Activated T-cell treated with anti-CD3 and anti-CD28 coated beads, Interleukin-2, amount 50 U/mL, for 4 hours (primary cell): ENCODE results near the gene DAP3. TPM values are rescaled to one million over a fixed set of nuclear protein-coding genes. Genes with fewer than 3 reads are reported as not detected.
A peak's percentile ranks its signal among the peaks of the same experiment; 100 is the strongest.
"Not testable (repeated sequence)": the region's sequence is repeated elsewhere in the genome, so short reads cannot be mapped to it uniquely, and the experiment has no call there.

Source experiments
- ATAC-seq, 2 donors: fragments of 200-7000 bp; cut with Tn5 transposase; one replicate each; pipeline ENCODE4 v1.10.0; 2021
- DNase-seq: peaks from one replicate; pipeline ENCODE4 v3.0.0-alpha.2; 2020
- H3K27me3 Mint-ChIP-seq: one replicate; pipeline ENCODE4 v1.8.0; 2021; ENCODE audit warnings: low read depth, mixed read lengths
- H3K36me3 Mint-ChIP-seq: one replicate; pipeline ENCODE4 v1.8.0; 2022; ENCODE audit warnings: mixed read lengths; ENCODE audit not compliant: insufficient read depth
- H3K4me1 Mint-ChIP-seq: one replicate; pipeline ENCODE4 v1.8.0; 2021; ENCODE audit warnings: low read depth, mixed read lengths
- H3K4me3 Mint-ChIP-seq: one replicate; pipeline ENCODE4 v1.8.0; 2021; ENCODE audit warnings: mild to moderate bottlenecking, moderate library complexity, mixed read lengths
- H3K9me3 Mint-ChIP-seq: one replicate; pipeline ENCODE4 v1.8.0; 2021; ENCODE audit warnings: mixed read lengths
- total RNA-seq, 3 donors: library from RNA; stranded (reverse); gene quantifications; one replicate each; pipeline ENCODE4 v1.2.1, GENCODE V29; 2021

The DAP3 gene
- total RNA-seq: 100 to 1,000 TPM; 194 to 197 (median 196) TPM

DNA sequence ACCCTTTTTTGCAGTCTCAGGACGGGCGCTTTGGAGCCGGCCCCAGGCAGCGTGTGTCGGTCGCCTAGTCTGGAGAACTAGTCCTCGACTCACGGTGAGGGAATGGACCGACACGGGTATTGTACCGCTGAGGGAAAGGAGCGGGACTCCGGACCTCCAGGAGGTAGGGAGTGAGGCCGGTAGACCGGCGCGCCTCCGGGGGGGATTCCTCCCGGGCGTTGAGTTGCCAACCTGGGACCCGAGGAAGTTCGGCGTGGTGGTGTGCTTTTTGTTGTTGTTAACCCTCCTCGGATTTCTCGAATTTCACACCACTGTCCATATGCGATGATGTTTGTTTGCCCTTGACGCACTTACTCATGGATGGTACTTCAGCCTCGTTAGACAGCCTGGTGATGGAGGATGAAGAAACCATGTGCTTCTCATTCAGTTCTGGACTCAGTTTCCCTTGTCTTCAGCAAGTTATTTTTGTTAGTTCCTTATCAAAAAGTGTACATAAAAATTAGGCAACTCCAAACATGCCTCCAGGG is at the start of gene DAP3:
Gene DAP3, plus strand, starts transcription at position 11 of the 527 bp plus-strand sequence. CDS start 20,689 bp downstream, outside the sequence.
- DNase-seq, H3K9me3 Mint-ChIP-seq, H3K27me3 Mint-ChIP-seq: not testable (repeated sequence)
- Mint-ChIP-seq H3K4me1 (peaks cover 69% of the 10 kb centered on the region), H3K4me3 (peak within 1 kb of the TSS; percentile 97), H3K36me3 (peaks cover 34% of the 10 kb centered on the region)
- ATAC-seq: peak in 1 of 2 donors; percentile 3

- peaks cover 11% of the 10 kb centered on the region for H3K9me3 Mint-ChIP-seq
- ATAC-seq (no peak), DNase-seq (no peak)
- no peaks in the 10 kb centered on the region for H3K27me3 Mint-ChIP-seq
- H3K4me3 Mint-ChIP-seq: no peak overlapping the region
- peaks cover 22% of the 10 kb centered on the region for H3K4me1 Mint-ChIP-seq
- peaks cover 4% of the 10 kb centered on the region for H3K36me3 Mint-ChIP-seq
Observed at GRCh38 chr1:155640367-155640766, 48.5 kb upstream of the DAP3 start.

GRCh38 chr1:155642559-155643180 is 46.2 kb upstream of the DAP3 start:
- H3K4me1 Mint-ChIP-seq, ATAC-seq, H3K27me3 Mint-ChIP-seq, H3K36me3 Mint-ChIP-seq, H3K4me3 Mint-ChIP-seq, DNase-seq: not testable (repeated sequence)
- peaks cover 11% of the 10 kb centered on the region for H3K9me3 Mint-ChIP-seq

DNA sequence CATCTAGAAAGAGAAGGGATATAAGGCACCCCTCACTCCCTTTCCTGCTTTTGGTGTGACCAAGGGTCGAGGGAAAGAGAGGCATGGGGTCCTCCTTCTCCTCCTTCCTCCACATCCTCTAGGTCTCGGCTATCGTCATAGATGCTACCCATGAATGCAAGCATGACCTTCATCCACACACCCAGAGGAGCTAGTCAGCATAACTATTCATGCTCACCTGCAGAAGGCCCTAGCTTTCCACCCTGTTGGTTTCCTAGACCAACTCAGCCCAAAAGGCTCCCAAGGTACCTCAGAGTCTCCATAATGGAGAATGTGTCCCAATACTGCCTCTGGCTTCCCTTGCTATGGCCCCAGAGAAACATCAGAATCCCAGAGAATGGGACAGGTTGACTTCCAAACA is 45.7 kb upstream of the DAP3 start:
- no peak overlapping the region for H3K4me3 Mint-ChIP-seq
- ATAC-seq: no peak
- DNase-seq: no peak
- no peaks in the 10 kb centered on the region for H3K27me3 Mint-ChIP-seq
- peaks cover 11% of the 10 kb centered on the region for H3K9me3 Mint-ChIP-seq
- peaks cover 3% of the 10 kb centered on the region for H3K36me3 Mint-ChIP-seq
- no peaks in the 10 kb centered on the region for H3K4me1 Mint-ChIP-seq

DNA sequence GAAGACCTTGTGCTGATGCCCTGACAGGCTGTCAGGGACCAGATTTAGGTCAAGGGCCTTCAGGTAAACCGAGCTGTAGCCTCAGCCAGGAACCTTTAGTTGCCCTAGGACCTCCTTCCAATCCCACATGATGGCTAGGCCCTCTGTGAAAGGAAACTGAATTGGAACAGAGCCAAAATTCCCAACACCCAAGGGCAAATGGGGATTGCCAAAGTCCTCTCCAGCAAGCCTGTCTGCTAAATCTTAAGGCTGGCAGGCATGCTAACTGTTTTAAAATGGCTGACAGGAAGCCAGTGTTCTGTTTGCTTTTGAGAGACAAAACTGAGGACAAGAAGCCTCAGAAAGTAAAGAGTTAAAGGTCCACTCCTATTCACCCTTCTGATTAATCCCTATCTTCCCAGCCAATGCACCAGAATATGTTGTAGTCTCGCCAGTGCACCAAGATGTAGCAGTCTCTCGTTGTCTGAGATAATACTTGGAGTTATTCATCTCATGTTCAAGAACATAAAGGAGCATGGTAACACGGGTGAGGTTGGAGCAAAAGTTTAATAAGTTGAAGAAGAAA is 43.8 kb upstream of the DAP3 start:
- DNase-seq (no peak), ATAC-seq (no peak)
- Mint-ChIP-seq H3K4me1 (no peaks in the 10 kb centered on the region), H3K27me3 (no peaks in the 10 kb centered on the region), H3K36me3 (peaks cover 3% of the 10 kb centered on the region), H3K4me3 (no peak overlapping the region), H3K9me3 (peaks cover 11% of the 10 kb centered on the region)

DNA sequence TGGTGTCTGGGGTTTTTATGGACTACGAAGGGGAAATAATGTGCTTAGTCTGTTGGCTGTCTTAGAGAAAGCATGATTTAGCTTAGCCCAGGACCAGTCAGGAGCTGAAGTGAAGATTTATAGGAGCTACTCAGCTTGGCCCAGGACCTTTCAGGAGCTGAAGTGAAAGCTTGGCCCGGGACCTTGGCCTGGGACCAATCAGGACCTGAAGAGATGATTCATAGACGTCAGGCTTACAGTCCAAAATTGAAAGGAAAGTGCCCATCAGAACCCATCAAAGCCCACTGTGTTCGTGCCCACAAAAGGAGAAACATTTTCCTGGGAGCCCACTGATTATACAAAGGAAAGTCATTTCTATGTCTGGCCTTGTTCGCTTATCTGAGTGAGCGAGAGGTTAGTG is 43.2 kb upstream of the DAP3 start:
- Mint-ChIP-seq H3K36me3 (peaks cover 3% of the 10 kb centered on the region), H3K27me3 (no peaks in the 10 kb centered on the region), H3K4me3 (no peak overlapping the region), H3K4me1 (no peaks in the 10 kb centered on the region), H3K9me3 (peaks cover 11% of the 10 kb centered on the region)
- ATAC-seq (no peak), DNase-seq (no peak)

DNA sequence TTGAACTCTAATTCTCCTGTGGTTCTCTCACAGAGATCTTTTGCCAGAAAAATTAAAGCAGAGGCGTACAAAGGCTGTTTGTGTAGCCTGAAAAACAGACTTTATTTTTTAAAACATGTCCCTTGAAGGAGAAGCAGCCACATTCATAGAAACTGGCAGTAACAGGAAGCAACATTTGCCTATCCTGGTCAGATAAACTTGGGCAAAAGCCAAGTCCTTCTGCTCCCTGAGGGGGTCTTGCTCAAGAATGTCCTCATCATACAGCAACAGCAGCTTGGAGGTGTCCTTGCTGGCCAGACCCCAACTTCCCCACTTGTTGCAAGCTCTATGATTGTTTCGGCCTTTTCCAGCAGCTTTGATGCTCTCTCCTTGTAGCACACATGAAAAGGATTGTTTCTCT is 42.6 kb upstream of the DAP3 start:
- ATAC-seq: no peak
- Mint-ChIP-seq H3K4me3 (no peak overlapping the region), H3K4me1 (no peaks in the 10 kb centered on the region), H3K36me3 (peaks cover 3% of the 10 kb centered on the region), H3K9me3 (peaks cover 11% of the 10 kb centered on the region), H3K27me3 (no peaks in the 10 kb centered on the region)
- DNase-seq: no peak

DNA sequence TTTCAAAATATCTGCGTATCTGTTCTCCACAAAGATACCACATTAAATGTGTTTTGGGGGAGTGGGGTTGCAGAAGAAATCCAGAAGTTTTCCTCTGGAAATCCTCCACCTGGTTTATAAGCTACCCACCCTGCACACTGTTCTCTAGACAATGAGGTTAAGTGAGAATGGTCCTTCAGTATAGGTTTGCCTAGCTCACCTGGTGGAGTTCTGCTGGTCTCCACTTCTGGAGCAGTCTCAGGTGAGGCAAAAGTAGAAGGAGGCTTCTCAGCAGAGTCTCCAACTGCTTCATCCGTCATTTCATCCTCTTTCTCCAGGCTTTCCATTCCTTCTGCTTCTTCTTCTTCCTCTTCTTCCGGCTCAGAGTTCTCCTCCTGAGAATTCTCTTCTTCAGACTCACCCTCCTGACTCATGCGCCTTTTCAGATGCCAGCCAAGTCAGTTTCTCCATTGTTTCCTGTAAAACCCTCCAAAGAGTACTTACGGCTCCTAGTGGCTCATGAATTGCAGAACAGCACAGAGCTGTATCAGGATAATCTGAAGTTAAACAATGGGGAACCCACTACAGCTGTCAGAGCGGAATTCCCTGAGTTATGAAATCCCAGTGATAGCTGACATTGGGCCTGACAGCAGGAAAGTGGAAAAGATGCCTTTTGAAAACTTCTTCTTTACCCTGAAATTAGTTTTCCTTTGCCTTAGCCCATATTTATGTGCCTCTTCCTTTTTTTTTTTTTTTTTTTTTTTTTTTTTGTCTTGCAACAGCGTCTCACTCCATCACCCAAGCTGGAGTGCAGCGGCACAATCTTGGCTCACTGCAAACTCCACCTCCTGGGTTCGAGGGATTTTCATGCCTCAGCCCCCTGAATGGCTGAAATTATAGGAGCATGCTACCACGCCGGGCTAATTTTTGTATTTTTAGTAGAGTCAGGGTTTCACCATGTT is 40.4 kb upstream of the DAP3 start:
- no peaks in the 10 kb centered on the region for H3K27me3 Mint-ChIP-seq
- no peaks in the 10 kb centered on the region for H3K9me3 Mint-ChIP-seq
- DNase-seq (no peak), ATAC-seq (no peak)
- H3K36me3 Mint-ChIP-seq: no peaks in the 10 kb centered on the region
- no peaks in the 10 kb centered on the region for H3K4me1 Mint-ChIP-seq
- no peak overlapping the region for H3K4me3 Mint-ChIP-seq

DNA sequence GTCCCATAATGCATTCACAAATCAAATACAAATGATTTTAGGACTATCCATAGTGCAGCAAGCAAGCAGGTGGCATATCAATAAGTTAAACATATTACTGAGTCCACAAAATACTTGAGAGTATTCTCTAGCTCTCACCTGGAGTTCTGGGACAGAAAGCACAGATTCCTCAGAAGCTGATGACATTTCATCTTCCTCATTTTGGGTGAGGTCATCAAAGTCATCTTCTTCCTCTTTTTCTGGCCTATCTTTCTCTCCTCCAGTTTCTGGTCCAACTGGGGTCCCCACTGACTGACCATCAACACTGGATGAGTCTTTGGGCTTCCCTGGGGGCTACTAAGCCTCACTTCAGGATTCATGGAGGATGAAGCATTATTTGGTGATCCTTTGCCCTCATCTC is 39.2 kb upstream of the DAP3 start:
- ATAC-seq (no peak), DNase-seq (no peak)
- Mint-ChIP-seq H3K9me3 (no peaks in the 10 kb centered on the region), H3K27me3 (no peaks in the 10 kb centered on the region), H3K4me3 (no peak overlapping the region), H3K36me3 (no peaks in the 10 kb centered on the region), H3K4me1 (no peaks in the 10 kb centered on the region)

DNA sequence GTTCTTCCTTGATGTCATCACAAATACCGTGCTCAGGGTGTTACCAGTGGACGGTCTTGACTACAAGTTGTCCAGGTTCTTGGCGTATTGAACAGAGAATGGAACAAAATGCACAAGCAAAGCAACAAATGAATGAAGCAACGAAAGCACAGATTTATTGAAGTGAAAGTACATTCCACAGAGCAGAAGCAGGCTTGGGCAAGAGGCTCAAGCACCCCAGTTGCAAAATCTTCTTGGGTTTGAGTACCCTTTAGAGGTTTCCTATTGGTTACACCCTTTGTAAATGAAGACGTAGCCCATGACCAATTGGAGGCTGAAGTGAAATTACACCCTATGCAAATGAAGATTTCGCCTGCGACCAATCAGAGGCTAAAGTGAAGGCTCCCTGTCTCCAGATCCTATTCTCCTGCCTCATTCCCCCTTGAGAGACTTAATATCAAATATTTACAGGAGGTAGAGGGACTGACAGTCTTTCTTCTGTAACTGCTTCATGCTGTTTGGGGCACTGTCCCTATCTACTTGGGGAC is 38.6 kb upstream of the DAP3 start:
- H3K4me1 Mint-ChIP-seq: no peaks in the 10 kb centered on the region
- no peak overlapping the region for H3K4me3 Mint-ChIP-seq
- no peaks in the 10 kb centered on the region for H3K36me3 Mint-ChIP-seq
- H3K9me3 Mint-ChIP-seq: no peaks in the 10 kb centered on the region
- DNase-seq: no peak
- H3K27me3 Mint-ChIP-seq: no peaks in the 10 kb centered on the region
- no peak for ATAC-seq

- no peaks in the 10 kb centered on the region for H3K36me3 Mint-ChIP-seq
- DNase-seq (no peak), ATAC-seq (no peak)
- H3K4me1 Mint-ChIP-seq: no peaks in the 10 kb centered on the region
- no peak overlapping the region for H3K4me3 Mint-ChIP-seq
- no peaks in the 10 kb centered on the region for H3K27me3 Mint-ChIP-seq
- H3K9me3 Mint-ChIP-seq: no peaks in the 10 kb centered on the region
Observed at GRCh38 chr1:155651861-155652661, 36.8 kb upstream of the DAP3 start.

- ATAC-seq (no peak), DNase-seq (no peak)
- H3K4me3 Mint-ChIP-seq: no peak overlapping the region
- H3K27me3 Mint-ChIP-seq: no peaks in the 10 kb centered on the region
- H3K36me3 Mint-ChIP-seq: peaks cover 3% of the 10 kb centered on the region
- no peaks in the 10 kb centered on the region for H3K4me1 Mint-ChIP-seq
- H3K9me3 Mint-ChIP-seq: no peaks in the 10 kb centered on the region
Observed at GRCh38 chr1:155652951-155653350, 35.9 kb upstream of the DAP3 start.

DNA sequence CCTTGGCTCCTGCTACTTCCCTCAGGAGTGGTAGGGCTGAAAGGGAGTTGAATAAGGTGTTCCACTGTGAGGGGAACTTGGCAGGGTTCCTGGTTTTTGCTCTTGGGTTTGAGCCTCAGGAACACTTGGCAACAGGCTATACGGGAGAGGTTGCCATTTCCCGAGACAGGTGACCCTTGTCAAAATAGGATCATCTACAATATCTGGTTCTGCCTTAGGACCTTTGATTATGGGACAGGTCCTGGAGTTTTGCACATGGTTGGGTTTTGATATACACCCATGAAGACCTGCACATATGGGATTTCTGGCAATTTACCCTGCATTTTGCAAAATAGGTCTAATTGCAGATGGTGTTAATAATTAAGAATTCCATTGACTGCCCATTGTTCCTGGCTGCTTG is 31.4 kb upstream of the DAP3 start:
- Mint-ChIP-seq H3K36me3 (peaks cover 32% of the 10 kb centered on the region), H3K27me3 (no peaks in the 10 kb centered on the region), H3K9me3 (no peaks in the 10 kb centered on the region), H3K4me1 (no peaks in the 10 kb centered on the region), H3K4me3 (no peak overlapping the region)
- ATAC-seq (no peak), DNase-seq (no peak)

DNA sequence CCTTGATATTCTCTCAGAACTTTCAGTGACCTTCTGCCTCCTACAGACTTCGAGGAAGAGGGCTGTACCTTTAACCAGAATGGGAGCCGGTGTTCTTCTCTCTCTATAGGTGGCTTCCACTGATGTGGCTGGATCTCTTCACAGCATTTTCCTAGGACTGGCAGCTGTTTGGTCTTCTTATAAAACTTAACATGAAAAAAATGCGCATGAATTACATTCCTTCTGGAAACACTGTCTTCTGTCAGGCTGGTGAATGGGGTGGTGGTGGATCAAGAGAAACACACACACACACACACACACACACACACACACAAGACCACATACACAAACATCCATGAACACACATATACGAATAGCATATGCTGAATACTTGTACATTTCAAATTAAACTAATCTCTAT is 27.7 kb upstream of the DAP3 start:
- not testable (repeated sequence) for H3K4me1 Mint-ChIP-seq, DNase-seq, H3K27me3 Mint-ChIP-seq, H3K9me3 Mint-ChIP-seq, H3K4me3 Mint-ChIP-seq, ATAC-seq
- peaks cover 37% of the 10 kb centered on the region for H3K36me3 Mint-ChIP-seq
